ENCODE measurements around the gene GATB. TPM values are rescaled to one million over a fixed set of nuclear protein-coding genes. Genes with fewer than 3 reads are reported as not detected.

GATB gene
- total RNA-seq, 1 donor, result 17.2 TPM

DNA sequence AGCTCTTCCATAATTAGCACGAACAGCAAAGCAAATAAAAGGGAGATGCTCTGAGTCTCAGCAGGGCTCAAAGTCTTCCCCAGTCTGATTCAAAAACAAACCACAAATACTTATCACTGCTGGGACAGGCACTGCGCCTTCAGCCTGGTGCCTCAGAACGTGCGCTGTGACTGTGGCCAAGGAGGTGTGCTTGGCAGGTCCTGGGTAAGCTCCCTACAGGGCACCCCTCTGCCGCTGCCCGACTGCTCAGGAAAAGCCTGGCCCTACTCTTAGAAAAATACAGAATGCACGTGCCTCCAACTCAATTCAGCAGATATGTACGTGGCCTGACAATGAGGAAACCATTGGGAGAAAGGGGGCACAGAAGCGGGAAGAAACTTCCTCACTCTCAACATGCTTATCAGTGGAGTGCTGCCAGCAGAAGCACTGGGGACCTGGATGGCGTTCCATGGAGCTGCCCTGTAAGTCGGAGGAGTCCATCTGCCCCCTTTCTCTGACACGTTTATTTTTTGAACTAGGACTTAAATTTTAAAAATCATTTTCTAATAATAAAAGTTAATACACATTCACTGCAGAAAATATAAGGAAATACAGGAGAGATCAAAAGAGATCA, 86.8 kb downstream of the GATB start:
- H3K4me3 ChIP-seq (ENCODE audit: low read depth, low read length), result no peak overlapping the region
- DNase-seq (ENCODE audit: low read depth), result no peak
- TF ChIP-seq, protein P1, sequence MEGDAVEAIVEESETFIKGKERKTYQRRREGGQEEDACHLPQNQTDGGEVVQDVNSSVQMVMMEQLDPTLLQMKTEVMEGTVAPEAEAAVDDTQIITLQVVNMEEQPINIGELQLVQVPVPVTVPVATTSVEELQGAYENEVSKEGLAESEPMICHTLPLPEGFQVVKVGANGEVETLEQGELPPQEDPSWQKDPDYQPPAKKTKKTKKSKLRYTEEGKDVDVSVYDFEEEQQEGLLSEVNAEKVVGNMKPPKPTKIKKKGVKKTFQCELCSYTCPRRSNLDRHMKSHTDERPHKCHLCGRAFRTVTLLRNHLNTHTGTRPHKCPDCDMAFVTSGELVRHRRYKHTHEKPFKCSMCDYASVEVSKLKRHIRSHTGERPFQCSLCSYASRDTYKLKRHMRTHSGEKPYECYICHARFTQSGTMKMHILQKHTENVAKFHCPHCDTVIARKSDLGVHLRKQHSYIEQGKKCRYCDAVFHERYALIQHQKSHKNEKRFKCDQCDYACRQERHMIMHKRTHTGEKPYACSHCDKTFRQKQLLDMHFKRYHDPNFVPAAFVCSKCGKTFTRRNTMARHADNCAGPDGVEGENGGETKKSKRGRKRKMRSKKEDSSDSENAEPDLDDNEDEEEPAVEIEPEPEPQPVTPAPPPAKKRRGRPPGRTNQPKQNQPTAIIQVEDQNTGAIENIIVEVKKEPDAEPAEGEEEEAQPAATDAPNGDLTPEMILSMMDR (IDR thresholded peaks at IDR 0.05; ENCODE audit: insufficient read depth, low read length), result no peak

DNA sequence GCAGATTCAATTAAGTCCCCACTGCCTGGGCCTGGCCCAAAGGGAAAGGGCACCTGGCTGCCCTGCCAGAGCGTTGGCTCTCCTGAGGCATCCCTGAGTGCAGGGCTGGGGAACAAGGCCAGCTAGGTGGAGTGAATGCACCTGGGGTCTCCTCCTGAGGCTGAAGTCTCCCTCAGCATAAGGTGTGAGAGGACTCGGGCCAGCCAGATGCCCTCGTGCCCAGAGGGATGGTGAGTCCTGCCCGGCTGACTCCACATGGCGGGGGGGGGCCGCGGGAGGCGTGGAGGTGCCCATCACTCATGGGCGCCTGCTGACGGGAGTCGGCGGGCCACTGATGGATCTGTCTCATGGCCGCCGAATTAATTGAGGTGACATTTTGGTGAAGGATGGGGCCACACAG, 87.8 kb downstream of the GATB start:
- TF ChIP-seq, protein P1 (IDR thresholded peaks at IDR 0.05; ENCODE audit: insufficient read depth, low read length), result no peak
- no peak for DNase-seq (ENCODE audit: low read depth)
- H3K4me3 ChIP-seq (ENCODE audit: low read depth, low read length), result no peak overlapping the region

DNA sequence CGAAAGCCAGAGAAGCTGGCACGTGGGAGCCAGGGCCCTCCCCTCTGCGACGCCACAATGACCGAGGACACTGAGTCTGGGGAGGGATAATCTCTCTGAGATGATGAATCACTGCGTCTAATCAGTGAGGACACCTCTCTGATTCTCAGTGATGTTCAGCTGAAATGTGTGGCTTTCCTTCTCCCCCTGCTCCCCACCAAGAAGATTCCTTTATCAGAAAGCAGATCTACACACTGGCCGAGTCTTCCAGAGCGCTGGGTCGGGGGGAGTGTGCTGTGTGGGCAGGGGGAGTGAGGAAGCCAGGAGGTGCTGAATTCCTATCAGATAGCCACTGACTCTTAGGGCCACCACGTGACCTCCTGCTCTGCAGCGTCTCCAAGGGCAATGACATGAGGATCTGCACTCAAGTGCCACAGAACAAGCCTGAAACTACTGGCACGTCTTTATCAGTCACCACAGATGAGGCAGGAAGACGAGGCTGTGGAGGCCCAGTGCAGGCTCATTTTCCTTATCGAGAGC, 89.2 kb downstream of the GATB start:
- TF ChIP-seq, protein P1 (IDR thresholded peaks at IDR 0.05; ENCODE audit: insufficient read depth, low read length), result no peak
- no peak for DNase-seq (ENCODE audit: low read depth)
- H3K4me3 ChIP-seq (ENCODE audit: low read depth, low read length), result no peak overlapping the region

DNA sequence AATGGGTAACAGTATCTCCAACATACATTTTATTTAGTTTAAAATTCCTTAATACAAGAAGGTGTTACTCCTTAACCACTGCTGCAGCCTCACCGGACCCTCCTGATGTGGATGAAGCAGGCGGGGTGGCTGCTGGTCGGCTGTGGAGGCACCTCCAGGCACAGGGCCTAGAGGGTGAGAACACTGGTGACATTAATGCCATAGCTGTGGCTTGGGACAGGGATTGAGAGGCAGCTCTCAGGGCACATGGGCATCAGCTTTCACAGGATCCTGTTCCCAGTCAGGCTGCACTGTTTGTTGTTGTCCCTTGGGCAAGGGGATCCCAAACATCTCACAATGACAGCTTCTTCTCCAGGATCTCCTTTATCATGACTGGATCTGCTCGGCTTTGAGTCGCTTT, 90.0 kb downstream of the GATB start:
- no peak for DNase-seq (ENCODE audit: low read depth)
- H3K4me3 ChIP-seq (ENCODE audit: low read depth, low read length), result no peak overlapping the region
- TF ChIP-seq, protein P1 (IDR thresholded peaks at IDR 0.05; ENCODE audit: insufficient read depth, low read length), result no peak

DNA sequence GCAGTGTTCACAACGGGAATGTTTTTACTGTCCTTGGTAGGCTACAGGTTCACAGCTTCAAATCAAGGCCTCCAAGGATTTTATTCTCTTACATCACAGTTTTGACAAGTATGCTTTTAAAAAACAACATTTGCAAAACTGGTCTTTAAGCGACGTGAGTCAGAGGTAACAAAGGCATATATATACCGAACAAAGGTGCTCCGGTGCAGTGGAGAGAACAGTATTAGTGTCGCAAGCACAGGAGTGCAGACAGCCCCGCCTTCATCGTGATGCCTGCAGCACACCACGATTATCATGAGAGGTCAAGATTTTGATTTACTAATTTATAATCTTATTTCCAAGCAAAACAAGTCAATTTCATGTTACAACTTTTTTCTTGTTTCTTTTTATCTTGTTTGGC, 90.8 kb downstream of the GATB start:
- H3K4me3 ChIP-seq (ENCODE audit: low read depth, low read length), result no peak overlapping the region
- no peak for DNase-seq (ENCODE audit: low read depth)
- TF ChIP-seq, protein P1 (IDR thresholded peaks at IDR 0.05; ENCODE audit: insufficient read depth, low read length), result no peak

DNA sequence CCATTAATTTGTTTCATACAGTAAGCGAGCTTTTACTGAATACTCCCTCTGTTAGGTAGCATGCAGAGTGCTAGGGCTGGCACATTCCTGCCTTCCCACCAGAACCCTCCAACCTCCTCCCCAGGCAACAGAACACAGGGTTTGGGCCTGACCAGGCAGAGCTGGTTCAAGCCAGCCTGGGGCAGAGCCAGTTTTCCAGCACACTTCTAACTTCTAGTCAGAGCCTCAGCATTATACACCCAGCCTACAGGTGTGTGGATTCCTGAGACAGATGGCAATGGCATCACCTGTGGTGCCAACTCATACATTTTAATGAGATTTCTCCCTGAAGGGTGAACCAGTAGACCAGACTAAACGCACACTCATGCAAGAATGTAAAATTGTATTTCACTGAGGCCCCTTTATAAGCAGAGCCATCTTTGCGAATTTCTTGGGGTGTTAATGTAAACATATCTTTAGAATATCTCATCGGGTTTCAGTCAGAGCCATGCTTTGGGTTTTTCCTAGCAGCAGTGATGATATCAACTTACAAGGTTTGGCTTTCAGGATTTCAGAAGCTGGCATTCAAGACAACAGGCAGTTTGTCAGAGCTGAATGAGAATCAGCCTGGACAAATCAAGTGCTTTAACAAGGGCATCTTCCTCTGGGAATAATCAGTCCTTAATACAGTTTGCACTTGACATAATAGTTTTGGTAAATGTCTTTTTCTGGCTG, 92.0 kb downstream of the GATB start:
- no peak overlapping the region for H3K4me3 ChIP-seq (ENCODE audit: low read depth, low read length)

More for the DNA sequence above, 92.0 kb downstream of the GATB start:
- TF ChIP-seq, protein P1 (IDR thresholded peaks at IDR 0.05; ENCODE audit: insufficient read depth, low read length), result no peak
- no peak for DNase-seq (ENCODE audit: low read depth)

Data from fibroblast of the aortic adventitia (primary cell).